GM21737 (cell line): Measurements from ENCODE around the gene CASK.

ENCODE experiments used
- ATAC-seq: cut with Tn5 transposase; IDR thresholded peaks from one replicate; pipeline ENCODE4 v1.9.1; 2021; ENCODE audit warnings: mild to moderate bottlenecking, moderate library complexity; ENCODE audit not compliant: unreplicated experiment

The CASK gene

DNA sequence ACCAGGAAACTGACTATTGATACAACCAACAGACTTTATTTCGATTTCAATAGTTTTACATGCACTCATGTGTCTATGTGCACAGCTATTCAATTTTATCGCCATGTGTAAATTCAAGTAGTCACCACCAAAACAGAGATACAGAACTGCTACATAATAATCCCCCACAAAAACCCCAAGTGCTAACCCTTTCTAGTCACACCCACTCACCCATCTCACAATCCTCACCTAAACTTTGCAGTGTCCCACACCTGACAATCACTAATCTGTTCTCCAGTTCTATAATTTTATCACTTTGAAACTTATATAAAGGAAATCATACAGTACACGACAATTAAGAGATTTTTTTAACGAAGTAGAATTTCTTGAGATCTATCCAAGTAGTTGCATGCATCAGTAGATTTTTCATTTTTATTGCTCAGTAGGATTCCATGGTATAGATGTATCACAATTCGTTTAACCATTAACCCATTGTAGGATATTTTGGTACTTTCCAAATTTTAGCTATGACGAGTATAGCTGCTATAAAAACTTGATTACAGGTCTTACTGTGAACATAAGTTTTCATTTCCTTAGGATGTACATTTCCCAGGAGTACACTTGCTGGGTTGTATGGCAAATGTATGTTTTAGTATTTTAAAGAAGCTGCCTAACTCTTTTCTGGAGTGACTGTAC lies 85.9 kb downstream of the CASK start:
- ATAC-seq, result no peak

DNA sequence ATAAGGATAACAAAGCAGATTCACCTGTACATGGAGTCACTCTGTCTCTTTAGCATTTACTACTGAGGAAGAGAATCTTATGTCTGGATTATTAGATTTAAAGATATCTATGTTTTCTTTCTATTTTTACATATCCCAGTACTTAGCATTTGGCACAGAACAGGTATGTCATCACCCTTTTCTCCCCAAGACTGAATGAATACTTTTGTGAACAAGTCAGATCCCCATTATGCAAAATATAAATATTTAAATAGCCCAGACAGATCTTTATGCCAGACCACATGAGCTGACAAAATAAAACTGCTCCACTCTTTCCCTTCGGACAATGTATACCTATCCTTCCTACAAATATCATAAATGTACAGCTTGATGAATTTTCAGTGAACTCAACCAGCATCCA lies 94.5 kb downstream of the CASK start:
- ATAC-seq, result no peak

DNA sequence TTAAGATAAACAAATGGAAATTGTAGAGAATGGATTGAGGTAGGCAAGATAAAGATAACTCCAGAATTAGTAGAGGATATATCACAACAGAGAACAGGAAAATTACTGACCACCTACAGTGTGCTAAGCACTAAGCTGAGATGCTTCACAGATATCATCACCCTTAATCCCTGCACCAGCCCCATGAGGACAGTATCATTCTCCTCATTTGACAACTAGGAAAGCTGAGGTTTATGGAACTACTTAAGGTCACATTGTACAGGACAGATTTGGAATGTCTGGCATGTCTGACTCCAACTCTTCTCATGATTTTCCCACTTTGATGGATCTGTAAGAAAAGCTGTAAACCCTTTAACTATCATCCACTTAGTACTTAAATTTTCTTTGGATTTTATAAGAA lies 95.5 kb downstream of the CASK start:
- no peak for ATAC-seq

- ATAC-seq, result no peak
Measured at GRCh38 chrX:41825796-41826195, 97.6 kb downstream of the CASK start.

GRCh38 chrX:41824551-41824950 lies 98.8 kb downstream of the CASK start:
- no peak for ATAC-seq

DNA sequence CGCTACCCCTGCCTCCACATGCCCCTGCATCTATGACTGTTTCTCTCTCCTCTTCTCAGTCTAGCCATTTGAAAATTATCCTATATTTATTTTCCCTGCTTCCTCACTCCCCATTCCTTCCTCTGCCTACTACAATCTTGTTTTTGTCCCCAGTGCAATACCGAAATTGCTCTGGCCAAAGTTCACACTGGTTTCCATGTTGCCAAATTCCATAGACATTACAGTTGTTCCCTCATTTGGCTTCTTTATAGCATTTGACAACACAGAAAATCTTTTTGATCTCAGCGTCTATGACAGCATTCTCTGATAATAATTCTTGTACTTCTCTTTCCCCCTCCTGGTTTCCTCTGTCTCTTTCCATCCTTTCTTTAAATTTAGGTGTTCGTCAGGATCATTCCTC lies 100.0 kb downstream of the CASK start:
- ATAC-seq, result no peak

GRCh38 chrX:41822892-41823291 lies 100.5 kb downstream of the CASK start:
- ATAC-seq, result no peak

DNA sequence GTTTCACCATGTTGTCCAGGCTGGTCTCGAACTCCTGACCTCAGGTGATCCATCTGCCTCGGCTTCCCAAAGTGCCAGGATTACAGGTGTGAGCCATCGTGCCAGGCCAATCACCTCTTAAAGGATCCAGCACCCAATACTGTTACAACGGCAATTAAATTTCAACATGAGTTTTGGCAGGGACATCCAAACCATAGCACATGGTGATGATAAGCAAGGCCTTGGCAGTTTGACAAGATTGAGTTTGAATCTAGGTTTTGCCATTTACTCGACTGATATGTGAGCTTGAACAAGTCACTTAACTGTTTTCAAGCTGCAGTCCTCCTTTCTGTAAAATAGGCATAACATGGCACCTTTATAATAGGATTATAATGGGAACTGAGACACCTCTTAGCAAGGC lies 115.3 kb downstream of the CASK start:
- ATAC-seq, result no peak

- ATAC-seq, result no peak
Measured at GRCh38 chrX:41802958-41803357, 120.4 kb downstream of the CASK start.

DNA sequence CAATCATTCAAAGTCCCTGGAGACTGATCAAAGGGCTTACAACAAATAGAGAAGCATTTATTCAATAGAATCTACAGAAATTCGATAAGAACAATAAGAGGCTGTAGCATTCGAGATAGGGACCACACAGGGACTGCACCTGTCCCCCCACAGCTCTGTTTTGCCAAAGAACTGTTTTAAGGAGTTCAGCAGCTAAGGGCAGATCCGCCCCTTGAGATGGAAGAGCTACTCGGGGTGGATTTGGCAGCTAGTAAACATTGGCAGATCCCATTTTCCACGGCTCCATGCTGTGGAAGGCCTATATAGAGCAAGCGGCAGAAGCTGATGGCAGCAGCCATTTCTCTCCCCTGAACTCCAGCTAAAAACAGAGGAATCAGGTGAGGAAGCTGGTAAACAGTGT lies 123.7 kb downstream of the CASK start:
- ATAC-seq, result no peak

GRCh38 chrX:41796577-41796976 lies 126.8 kb downstream of the CASK start:
- no peak for ATAC-seq

DNA sequence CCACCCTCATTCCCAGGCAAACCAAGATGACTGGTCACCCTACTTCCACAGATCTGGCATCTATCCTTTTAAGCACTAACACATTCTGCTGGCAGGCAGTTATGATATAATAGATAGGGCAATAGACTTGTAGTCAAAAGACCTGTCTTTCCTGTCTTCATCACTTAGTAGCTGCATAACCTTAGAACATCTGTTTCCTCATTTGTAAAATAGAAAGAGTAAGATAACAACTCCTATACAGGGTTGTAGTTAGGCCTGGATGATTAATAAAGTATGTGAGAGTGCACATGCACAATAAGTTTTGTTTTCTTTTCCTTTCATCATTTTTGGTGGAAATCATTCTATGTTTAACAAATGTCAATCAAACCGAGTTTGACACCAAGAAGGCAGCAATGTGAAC lies 127.3 kb downstream of the CASK start:
- ATAC-seq, result no peak

GRCh38 chrX:41789374-41789773 lies 134.0 kb downstream of the CASK start:
- no peak for ATAC-seq

GRCh38 chrX:41785685-41786084 lies 137.7 kb downstream of the CASK start:
- no peak for ATAC-seq

- ATAC-seq, result no peak
Measured at GRCh38 chrX:41781500-41781899, 141.9 kb downstream of the CASK start.

DNA sequence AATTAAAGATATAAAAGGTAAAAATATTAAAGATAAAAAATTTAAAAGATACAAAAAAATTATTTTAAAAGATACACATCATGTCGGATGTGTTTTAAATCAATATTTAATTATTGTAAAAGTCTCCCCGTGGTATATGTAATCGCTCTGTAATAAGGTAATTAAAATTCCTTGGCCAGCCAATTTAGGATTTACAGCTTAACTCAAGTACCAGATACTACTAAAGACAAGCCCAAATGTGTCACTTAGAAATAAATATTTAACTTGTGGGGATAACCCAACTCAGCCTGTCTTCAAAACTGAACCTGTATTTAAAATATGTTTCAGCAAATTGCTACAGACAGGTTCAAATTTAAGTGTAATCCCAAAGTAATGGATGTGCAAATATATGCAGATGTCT lies 143.4 kb downstream of the CASK start:
- ATAC-seq, result no peak

- ATAC-seq, result no peak
Measured at GRCh38 chrX:41779030-41779564, 144.3 kb downstream of the CASK start.

DNA sequence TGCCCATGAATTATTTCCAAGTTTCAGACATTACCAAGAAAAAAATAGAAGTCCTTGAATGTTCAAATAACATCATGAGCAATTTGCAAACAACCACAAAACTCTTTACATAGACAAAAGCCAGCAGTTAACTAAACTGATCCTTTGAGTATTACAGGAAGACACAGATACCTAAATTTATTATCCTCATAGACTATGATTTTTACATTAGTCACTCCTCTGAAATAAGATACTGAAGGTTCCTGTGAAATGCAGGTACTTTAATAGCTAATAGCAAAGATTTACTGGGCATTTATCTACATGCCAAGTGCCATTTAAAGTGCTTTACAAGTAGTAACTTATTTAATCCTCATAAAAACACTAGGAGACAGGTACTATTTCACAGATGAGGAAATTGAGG lies 161.7 kb downstream of the CASK start:
- no peak for ATAC-seq

GRCh38 chrX:41761169-41761568 lies 162.2 kb downstream of the CASK start:
- no peak for ATAC-seq

GRCh38 chrX:41759817-41760216 lies 163.5 kb downstream of the CASK start:
- ATAC-seq, result no peak

- ATAC-seq, result no peak
Measured at GRCh38 chrX:41758401-41758800, 165.0 kb downstream of the CASK start.

- ATAC-seq, result no peak
Measured at GRCh38 chrX:41750716-41751115, 172.6 kb downstream of the CASK start.

DNA sequence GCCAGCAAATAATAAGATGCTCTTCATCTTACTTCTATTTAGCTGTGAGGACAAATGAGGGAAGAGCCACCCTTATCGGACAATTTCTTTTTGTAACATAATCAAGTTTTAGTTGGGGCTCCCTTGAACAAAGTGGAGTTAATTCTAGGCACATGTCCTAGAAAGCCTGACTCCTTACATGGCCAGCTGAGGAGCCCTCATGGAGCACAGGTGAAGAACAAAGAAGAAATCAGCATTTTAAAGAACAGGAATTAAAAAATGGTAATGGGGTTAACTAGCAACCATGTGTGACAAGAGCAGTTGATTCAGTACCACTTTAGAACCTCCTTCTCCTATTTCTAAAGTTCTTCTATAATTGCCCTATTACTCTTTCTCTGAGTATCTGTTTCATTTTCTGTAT lies 183.5 kb downstream of the CASK start:
- ATAC-seq, result no peak
